Stimulated activated CD8-positive, alpha-beta memory T cell treated with anti-CD3 and anti-CD28 coated beads, Interleukin-15, amount 100 ng/mL, for 24 hours (primary cell): Measurements from ENCODE around the gene PDXDC1.
A peak's percentile ranks its signal among the peaks of the same experiment; 100 is the strongest.
"Not testable (repeated sequence)": the region's sequence is repeated elsewhere in the genome, so short reads cannot be mapped to it uniquely, and the experiment has no call there.

Experiments
- DNase-seq: peaks from one replicate; pipeline ENCODE4 v3.0.0-alpha.2; 2020; ENCODE audit warnings: low read depth

The PDXDC1 gene

GRCh38 chr16:14974656-14975417, at the start of gene PDXDC1:
Gene PDXDC1, plus strand, starts transcription at chr16:14975026. Its CDS starts 174 bp downstream, at chr16:14975200.
- peak; percentile 91 for DNase-seq

GRCh38 chr16:14928064-14928714, 46.6 kb upstream of the PDXDC1 start:
- not testable (repeated sequence) for DNase-seq

GRCh38 chr16:14929176-14929575, 45.6 kb upstream of the PDXDC1 start:
- not testable (repeated sequence) for DNase-seq

- DNase-seq = not testable (repeated sequence)
These were observed 44.6 kb upstream of the PDXDC1 start for GRCh38 chr16:14930246-14930645.

- not testable (repeated sequence) for DNase-seq
These were observed 43.9 kb upstream of the PDXDC1 start for GRCh38 chr16:14930971-14931370.

GRCh38 chr16:14932581-14933375, 42.0 kb upstream of the PDXDC1 start:
- not testable (repeated sequence) for DNase-seq

- not testable (repeated sequence) for DNase-seq
These were observed 37.7 kb upstream of the PDXDC1 start, which contains the start of gene NPIPA1 for GRCh38 chr16:14937143-14937542. Gene NPIPA1, plus strand, starts transcription at chr16:14937443. Its CDS starts 0 bp downstream, at chr16:14937443.

- not testable (repeated sequence) for DNase-seq
These were observed 36.8 kb upstream of the PDXDC1 start for GRCh38 chr16:14937994-14938393.

- not testable (repeated sequence) for DNase-seq
These were observed 32.1 kb upstream of the PDXDC1 start for GRCh38 chr16:14942686-14943085.

GRCh38 chr16:14955546-14956231, 19.1 kb upstream of the PDXDC1 start:
- no peak for DNase-seq

GRCh38 chr16:14957576-14958322, 17.1 kb upstream of the PDXDC1 start:
- DNase-seq = no peak

GRCh38 chr16:14958323-14958600, 16.6 kb upstream of the PDXDC1 start:
- no peak for DNase-seq

GRCh38 chr16:14958970-14959369, 15.9 kb upstream of the PDXDC1 start:
- no peak for DNase-seq

- DNase-seq = no peak
These were observed 13.2 kb upstream of the PDXDC1 start for GRCh38 chr16:14961405-14962186.

GRCh38 chr16:14963281-14964173, 11.3 kb upstream of the PDXDC1 start:
- DNase-seq = no peak

GRCh38 chr16:14965328-14965727, 9.5 kb upstream of the PDXDC1 start:
- no peak for DNase-seq

GRCh38 chr16:14969795-14970194, 5.0 kb upstream of the PDXDC1 start:
- DNase-seq = not testable (repeated sequence)

GRCh38 chr16:14971621-14972228, 3.1 kb upstream of the PDXDC1 start:
- DNase-seq = not testable (repeated sequence)

- DNase-seq = not testable (repeated sequence)
These were observed 972 bp upstream of the PDXDC1 start for GRCh38 chr16:14973785-14974322.
